AG08396 (cell line): ENCODE data around the gene RNPS1.

Source experiments
- DNase-seq: peaks from one replicate; pipeline ENCODE4 v3.0.0; 2012; ENCODE audit warnings: low spot score, mixed read lengths

Gene RNPS1

DNA sequence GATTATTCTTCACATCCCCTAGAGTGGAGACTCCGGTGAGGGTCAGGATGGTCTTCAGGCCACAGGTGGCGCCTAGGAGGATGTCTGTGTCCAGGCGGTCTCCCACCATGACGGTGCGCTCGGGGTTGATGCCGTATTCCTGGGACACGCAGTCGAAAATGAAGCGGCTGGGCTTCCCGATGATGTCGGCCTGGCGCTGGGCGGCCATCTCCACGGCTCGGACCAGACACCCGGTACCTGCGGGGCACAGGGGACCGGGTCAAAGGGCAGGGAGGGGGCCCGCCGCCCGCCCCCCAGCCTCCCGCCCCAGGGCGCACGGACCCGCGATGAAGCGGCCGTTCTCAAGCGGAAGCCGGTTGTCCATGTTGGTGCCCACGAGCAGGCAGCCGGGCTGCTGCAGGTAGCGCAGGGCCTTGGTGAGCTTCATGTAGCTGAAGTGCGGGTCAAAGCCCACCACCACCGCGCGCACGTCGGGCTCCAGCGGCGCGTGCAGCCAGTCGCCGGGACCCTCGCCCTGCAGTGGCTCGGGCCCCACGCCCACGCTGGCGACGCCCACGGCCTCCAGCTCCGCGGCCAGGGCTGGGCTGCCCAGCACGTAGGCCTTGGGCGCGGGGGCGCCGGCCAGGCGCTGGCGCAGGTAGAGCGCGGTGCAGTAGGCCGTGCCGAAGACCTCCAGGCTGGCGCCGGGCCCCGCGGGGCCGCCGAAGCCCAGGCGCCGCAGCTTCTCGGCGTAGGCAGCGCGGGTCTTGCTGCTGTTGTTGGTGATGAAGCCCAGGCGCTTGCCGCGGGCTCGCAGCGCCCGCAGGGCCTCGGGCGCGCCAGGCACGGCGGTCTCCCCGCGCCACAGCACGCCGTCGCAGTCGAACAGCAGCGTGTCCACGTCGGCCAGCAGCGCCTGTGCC is 53.9 kb downstream of the RNPS1 start:
- DNase-seq = no peak

DNA sequence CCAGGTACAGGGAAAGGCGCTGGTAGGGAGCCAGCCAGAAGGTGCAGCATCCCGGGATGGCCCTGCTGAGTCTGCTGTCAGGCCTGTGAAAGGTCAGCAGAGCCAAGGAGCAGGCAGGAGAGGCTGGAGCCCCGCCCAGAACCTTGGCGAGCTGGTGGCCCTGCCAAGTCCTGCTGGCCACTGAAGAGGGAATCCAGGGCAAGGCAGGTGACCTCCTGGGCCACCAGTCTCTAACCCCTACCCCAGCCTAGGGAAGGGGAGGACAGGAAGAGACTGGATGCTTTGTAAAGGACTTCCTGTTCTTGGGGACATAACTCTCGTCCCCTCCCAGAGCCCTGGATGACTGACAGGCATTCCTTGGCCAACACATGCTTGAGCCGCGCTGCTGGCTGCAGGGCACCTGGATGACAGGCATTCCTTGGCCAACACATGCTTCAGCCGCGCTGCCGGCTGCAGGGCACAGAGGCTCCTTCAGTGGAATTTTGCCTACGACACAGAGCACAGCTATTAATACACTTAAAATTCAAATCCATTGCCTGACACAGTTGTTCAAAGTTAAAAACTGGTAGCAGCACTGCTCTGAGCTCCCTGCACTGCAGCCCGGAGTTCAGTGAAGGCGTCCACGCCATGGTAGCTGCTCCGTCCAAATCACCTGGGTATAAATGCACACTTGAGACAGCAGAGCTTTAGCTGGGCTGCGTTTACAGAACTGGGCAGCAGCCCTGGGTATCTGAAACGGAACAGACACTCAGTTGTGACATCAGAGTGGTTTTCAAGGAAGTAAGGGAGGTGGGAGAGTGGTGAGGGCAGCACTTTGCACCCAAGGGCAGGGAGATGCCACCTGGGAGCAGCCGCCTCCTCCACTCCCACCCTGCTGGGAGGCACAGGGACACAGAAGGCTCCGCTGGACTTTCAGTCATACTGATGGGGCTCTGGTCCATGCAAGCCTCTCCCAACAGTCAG is 55.3 kb downstream of the RNPS1 start:
- DNase-seq = no peak

DNA sequence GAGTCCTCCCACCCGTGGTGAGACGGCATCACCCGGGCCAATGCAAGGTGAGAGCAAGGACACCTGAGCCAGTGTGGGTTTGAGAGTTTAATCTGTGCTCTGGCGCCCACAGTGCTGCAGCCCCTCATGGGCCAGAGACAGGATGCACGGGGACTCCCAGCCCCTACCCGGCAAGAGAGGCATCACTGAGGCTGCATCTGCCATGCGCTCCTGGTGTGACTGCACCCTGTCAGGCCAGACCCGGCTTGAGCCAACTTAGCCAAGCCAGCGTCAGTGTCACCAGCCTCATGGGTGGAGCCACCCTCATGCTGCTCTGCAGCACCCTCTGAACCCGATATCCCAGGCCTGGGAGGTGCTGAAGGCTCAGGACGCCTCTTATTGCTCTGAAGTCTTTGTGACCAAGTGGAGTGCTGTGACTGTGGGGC is 56.0 kb downstream of the RNPS1 start:
- DNase-seq = no peak

DNA sequence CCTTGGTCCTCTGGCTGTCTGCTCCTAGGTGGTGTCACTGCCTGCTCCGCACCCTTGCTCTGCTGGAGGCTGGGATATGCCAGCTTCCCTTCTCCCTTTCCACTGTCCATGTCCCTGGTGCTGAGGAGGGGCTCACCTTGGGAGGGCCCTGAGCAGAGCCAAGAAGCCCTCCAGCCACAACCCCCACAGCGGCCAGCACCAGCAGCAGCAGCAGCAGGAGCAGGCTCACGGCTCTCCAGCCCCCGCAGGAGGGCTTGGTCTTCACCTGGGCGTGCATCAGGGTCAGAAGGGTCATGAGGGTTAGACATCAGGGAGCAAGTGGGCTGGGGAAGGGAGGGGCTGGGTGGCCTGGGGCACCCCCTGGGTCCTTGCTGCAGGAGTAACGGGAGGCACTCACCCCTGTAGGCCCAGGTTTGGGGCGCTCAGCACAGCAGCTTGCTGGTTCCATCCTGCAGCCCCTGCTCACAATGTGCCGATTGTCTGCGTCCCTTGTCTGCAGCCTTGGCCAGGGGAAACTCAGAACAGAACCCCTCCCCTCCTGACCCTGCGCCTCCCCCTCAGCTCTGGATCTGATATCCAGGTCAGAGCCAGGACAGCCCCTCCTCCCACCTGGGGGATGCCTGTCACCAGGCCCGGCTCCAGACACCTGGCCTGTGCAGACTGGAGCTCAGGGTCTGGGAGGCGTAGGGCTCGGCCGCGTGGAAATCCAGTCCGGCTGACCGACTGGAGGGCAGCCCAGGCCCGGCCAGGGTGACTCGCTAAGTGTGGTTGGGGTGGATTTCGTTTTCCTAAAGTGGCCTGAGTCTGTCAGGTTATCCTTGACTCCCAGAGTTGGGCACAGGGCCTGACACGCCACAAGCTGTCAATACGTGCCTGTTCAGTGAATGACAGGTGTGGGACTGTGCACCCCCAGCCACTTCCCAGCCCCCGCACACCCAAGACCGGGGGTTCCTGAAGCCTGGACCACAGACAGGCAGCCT is 57.2 kb downstream of the RNPS1 start, which contains the start of gene BRICD5:
BRICD5 (minus strand) TSS at position 478 of the 980 bp plus-strand sequence; CDS start at position 448, 30 bp downstream.
- no peak for DNase-seq

DNA sequence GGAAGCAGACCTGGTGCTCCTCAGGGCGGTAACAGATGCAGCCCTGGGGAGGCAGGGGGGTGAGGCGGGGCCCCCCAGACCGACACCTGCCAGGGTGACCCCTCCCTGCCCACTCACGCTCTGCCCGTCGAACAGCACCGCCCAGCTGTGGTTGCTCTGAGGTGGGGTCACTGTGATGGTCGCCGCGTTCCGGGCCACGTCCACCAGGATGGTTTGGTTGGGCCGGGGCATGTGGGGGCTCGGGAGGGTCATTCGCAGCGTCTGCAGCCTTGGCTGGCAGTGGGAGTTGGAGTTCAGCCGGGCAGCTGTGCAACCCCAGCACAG is 58.0 kb downstream of the RNPS1 start:
- DNase-seq = no peak

DNA sequence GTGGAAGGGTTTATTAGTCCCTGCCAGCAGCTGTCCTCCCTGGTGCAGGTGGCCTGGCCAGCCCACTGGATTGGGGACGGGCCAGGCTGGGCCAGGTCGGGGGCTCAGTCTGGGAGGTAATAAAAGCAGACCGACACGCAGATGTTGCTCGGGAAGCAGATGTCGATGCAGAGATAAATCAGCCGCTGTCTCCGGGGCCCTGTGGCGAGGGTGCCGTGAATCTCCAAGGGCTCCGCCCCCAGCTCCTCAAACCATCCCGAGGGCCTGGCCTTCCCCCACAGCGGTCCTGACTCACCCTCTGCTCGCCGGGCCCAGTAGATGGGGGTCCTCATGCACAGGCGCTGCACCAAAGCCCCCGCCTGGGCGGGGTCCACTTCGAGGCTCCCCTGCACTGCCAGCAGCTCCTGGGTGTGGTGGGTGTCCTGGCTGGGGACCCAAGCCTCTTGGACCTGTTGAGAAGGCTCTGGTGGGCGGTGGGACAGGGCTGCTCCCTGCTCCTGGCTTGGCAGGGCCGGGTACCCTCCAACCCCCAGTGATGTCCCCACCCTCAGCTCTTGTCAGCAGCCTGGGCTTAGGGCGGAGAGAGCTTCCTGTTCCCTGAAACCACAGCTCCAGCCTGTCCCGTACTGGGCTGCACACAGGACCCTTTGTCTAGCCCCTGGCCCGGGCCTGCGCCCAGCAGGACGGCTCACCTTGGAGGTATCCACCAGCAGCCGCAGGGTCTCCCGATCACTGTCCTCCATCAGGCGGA is 58.5 kb downstream of the RNPS1 start:
- DNase-seq = no peak

DNA sequence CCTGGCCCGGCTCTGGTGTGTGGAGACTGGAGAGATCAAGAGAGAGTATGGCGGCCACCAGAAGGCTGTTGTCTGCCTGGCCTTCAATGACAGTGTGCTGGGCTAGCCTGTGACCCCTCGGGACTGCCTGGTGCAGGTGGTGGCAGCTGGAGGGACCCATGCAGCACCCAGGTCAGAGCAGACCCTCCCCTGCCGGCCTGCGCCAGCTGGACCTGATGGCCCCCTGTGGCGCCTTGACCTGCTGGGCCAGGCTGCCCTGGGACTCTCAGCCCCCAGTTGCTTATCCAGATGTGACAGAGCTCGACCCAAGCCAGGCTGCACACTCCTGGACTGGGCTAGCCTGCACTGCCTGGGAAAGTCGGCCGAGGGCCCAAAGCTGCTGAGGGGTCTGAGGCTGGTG is 59.2 kb downstream of the RNPS1 start:
- DNase-seq = no peak

DNA sequence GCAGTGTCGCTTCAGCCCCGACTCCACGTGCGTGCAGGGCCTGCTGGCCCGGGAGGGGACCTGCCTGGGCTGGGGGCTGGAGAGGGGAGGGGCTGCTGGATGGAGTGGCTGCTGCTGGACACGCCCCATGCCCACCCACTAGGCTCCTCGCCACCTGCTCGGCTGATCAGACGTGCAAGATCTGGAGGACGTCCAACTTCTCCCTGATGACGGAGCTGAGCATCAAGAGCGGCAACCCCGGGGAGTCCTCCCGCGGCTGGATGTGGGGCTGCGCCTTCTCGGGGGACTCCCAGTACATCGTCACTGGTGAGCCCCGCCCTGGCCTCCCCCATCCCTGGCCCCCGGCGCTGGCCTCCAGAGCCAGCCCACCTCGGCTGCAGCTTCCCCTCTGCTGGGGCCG is 59.6 kb downstream of the RNPS1 start:
- no peak for DNase-seq

DNA sequence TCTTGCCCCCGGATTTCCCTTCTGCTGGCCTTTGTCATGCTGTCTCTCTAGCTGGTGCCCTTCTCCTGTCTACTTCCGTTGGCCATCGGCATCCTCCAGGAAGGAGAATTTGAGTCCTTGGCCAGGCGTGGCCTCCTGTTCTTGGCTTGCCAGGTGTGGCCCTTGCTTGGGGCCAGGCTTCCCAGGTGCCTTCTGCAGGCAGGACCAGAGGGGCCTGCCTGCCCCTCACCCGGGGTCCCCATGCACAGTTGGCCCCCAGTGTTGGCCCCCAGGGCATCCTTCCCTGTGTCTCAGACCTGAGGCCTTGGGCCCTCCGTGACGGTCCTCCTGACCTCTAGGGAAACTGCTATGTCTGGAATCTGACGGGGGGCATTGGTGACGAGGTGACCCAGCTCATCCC is 60.1 kb downstream of the RNPS1 start:
- DNase-seq = no peak

DNA sequence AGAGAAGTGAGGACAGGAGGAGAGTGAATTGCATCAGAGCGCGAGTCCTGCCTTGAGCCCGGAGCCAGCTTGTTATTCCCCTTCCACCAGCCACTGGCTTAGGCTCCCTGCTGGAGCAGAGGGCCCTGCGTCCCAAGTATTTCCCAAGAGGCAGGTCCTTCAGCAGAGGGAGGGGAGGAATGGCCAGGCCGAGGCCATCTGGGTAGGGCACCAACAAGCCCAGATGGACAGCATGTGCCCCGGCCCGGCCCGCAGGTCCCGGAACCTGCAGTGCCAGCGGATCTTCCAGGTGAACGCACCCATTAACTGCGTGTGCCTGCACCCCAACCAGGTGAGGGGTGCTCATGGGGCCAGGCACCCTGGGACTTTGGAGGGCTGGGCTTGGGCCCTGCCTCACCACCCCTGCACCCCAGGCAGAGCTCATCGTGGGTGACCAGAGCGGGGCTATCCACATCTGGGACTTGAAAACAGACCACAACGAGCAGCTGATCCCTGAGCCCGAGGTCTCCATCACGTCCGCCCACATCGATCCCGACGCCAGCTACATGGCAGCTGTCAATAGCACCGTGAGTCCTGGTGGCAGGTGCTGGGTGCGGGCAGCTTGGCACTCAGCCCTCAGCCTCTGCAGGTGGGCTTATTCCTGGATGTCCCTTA is 61.0 kb downstream of the RNPS1 start:
- DNase-seq = no peak

DNA sequence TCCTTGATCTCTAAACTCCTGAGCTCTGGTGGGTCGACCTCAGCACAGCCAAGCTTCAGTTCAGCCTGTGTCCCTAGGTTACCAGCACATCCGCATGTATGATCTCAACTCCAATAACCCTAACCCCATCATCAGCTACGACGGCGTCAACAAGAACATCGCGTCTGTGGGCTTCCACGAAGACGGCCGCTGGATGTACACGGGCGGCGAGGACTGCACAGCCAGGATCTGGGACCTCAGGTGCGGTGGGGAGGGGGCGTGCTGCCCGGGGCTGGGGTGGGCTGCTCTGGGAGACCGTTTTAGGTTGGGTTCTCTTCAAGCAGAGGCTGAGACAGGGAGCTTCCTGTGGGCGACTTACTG is 61.5 kb downstream of the RNPS1 start:
- DNase-seq = no peak

DNA sequence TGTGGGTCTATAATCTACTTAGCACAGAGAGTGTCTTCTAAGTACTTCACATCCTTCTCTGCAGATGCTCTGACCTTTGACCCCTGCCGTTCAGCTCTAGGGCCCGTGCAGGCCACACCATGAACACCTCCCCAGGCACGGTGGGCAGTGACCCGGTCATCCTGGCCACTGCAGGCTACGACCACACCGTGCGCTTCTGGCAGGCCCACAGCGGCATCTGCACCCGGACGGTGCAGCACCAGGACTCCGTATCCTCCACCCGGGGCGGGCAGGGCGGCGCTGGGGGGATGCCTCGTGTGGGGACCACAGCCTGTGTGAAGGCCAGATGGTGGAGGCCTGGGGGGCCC is 62.0 kb downstream of the RNPS1 start:
- no peak for DNase-seq

DNA sequence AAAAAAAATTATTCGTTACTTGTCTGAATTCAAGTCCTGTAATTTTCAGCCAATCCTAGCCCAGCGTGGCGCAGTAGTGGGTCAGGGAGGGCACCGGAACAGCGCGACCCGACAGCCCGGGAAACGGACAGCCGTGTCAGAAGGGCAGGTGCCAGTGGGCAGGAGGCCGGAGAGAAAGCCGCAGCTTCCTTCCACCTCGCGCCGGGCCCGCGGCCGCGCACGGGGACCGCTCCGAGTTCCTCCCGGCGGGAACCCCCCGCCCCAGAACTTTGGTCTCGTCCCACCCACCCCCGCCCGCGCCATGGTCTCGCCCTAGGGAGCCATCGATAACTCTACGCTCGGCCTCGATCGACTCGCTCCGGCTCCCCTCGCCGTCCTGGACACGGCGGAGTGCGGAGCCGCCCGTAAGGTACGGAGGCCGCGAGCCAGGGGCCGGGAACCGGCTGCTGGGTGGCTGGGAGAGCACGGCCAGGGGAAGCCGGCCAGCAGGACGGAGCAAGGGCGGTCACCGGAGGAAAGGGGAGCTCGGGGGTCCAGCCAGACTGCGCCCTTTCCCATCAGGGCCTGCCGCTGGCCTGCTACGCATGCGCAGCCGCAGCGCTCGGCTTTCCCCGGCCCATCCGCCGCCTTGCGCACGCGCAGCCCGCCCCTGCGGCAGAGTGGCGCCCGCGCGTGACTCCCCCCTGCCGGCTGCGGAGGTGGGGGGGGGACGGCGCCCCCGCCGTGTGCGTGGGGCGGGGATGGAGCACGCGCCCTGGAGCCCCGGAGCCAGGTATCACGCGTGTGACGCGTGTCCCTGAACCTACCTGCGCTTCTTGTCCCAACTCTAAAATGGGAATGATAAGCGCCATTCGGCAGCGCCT is 62.6 kb downstream of the RNPS1 start, which contains the start of gene MLST8:
MLST8 (plus strand) TSS at position 351 of the 863 bp plus-strand sequence. CDS start 632 bp downstream, outside the sequence.
- peak; percentile 100 for DNase-seq

DNA sequence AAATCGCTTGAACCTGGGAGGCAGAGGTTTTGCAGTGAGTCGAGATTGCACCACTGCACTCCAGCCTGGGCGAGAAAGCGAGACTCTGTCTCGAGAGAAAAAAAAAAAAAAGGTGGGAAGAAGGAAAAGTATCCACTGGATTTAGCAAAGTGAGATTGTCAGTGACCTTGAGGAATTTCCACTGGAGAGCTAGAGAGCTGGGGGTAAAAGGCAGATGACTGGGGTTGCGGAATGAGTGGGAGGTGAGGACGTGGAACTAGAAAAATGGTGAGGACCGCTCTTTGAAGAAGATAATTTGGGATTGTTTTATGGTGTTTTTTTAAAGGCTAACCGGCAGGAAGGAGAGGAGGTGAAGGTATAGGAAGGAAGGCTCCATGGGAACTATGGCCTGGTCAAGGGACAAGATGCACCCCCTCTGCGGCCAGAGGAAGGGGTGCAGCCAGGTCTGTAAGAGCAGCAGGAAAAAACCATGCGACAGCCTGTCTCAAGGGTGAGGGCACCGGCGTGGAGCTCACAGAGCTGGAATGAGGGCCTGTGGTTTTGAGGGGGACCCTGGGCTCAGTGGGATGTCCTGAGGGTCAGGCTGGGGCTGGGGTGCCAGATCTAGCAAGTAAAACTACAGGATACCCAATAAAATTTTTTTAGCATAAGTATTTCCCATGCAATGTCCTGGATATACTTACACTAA is 63.4 kb downstream of the RNPS1 start:
- no peak for DNase-seq
